NCI-H2196 treated with DMSO at 0.1 percent for 48 hours (cell line): ENCODE data around the gene PMM2.
"Not testable (repeated sequence)": the region's sequence is repeated elsewhere in the genome, so short reads cannot be mapped to it uniquely, and the experiment has no call there.

ENCODE experiments used
- DNase-seq: peaks from one replicate; lab custom pipeline; 2025; ENCODE audit not compliant: unreplicated experiment; lab: John Stamatoyannopoulos, UW

Gene PMM2

GRCh38 chr16:8781797-8782196 is 15.8 kb upstream of the PMM2 start:
- no peak for DNase-seq

- DNase-seq: no peak
Measured at GRCh38 chr16:8782673-8783072, 15.0 kb upstream of the PMM2 start.

- DNase-seq: no peak
Measured at GRCh38 chr16:8785408-8785807, 12.2 kb upstream of the PMM2 start.

GRCh38 chr16:8786316-8786715 is 11.3 kb upstream of the PMM2 start:
- DNase-seq: not testable (repeated sequence)

GRCh38 chr16:8788578-8789172 is 9.0 kb upstream of the PMM2 start:
- no peak for DNase-seq

- no peak for DNase-seq
Measured at GRCh38 chr16:8795091-8795490, 2.5 kb upstream of the PMM2 start.

- no peak for DNase-seq
Measured at GRCh38 chr16:8795818-8796217, 1.8 kb upstream of the PMM2 start.

- DNase-seq: no peak
Measured at GRCh38 chr16:8796469-8797363, 923 bp upstream of the PMM2 start.

- no peak for DNase-seq
Measured at GRCh38 chr16:8798174-8798527, 512 bp downstream of the PMM2 start.

GRCh38 chr16:8798535-8799157 is 1.0 kb downstream of the PMM2 start:
- DNase-seq: no peak

GRCh38 chr16:8801701-8802100 is 4.1 kb downstream of the PMM2 start:
- DNase-seq: no peak

GRCh38 chr16:8803733-8804132 is 6.1 kb downstream of the PMM2 start:
- not testable (repeated sequence) for DNase-seq

GRCh38 chr16:8804313-8804712 is 6.7 kb downstream of the PMM2 start:
- no peak for DNase-seq

- no peak for DNase-seq
Measured at GRCh38 chr16:8806272-8806983, 8.8 kb downstream of the PMM2 start.

GRCh38 chr16:8807189-8807588 is 9.6 kb downstream of the PMM2 start:
- no peak for DNase-seq

GRCh38 chr16:8808009-8808408 is 10.4 kb downstream of the PMM2 start:
- DNase-seq: no peak

GRCh38 chr16:8808613-8809353 is 11.1 kb downstream of the PMM2 start:
- no peak for DNase-seq

- no peak for DNase-seq
Measured at GRCh38 chr16:8812162-8812843, 14.7 kb downstream of the PMM2 start.

- DNase-seq: no peak
Measured at GRCh38 chr16:8814095-8814806, 16.6 kb downstream of the PMM2 start.
